ENCODE data around the gene HLF. TPM values are rescaled to one million over a fixed set of nuclear protein-coding genes. Genes with fewer than 3 reads are reported as not detected.

The HLF gene
- total and polyA plus RNA-seq, 2 donors (not counting 1 experiment from before 2014, with no cell fraction given), result 0.10 TPM; not detected in 1

DNA sequence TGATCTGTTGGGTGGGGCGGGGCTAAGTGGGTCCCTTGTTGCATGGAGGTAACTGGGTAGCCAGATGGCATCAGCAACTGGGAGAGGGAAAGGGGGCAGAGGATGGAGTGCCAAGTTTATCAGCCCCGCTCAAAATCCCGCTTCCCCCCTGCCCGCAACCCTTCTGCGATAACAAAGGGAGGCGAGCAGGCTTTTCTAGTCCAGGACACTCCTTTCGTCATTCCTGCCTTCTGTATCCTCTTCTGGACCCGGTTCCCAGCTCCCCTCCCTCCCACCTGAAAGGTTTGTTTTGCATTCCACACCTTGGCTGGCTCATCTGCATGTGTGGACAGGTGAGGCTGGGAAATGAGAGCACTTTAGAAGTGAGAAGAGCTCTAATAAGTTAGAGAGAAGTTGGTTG, 53.3 kb downstream of the HLF start:
- no peak overlapping the region for H3K4me3 Mint-ChIP-seq
- peaks cover 21% of the 10 kb centered on the region for H3K27me3 Mint-ChIP-seq
- WGBS (ENCODE audit: insufficient coverage), result 100% methylated on average over 3 of the region's 8 CpGs
- CTCF ChIA-PET, result no interaction called here
- H3K4me3 ChIP-seq (ENCODE audit: control extremely low read depth in 1 of 5, extremely low read depth in 1 of 5, insufficient read depth in 1 of 5, low read depth in 2 of 5, low read length in 4 of 5), result no peak overlapping the region
- no peak overlapping the region for H3K27ac Mint-ChIP-seq
- H3K79me2 ChIP-seq (ENCODE audit: control insufficient read depth, insufficient read depth, low read length), result no peaks in the 10 kb centered on the region
- no peak overlapping the region for H3K27ac ChIP-seq (ENCODE audit: low read length in 2 of 2)
- no peaks in the 10 kb centered on the region for H3K9me3 ChIP-seq (ENCODE audit: control extremely low read depth in 1 of 3, control insufficient read depth in 2 of 3, insufficient read depth in 1 of 3, low read length in 2 of 3)
- H3K9ac ChIP-seq (ENCODE audit: low read length), result no peak overlapping the region
- DNase-seq (no peak), ATAC-seq (ENCODE audit: low read depth) (no peak)
- intact Hi-C loops (cut with micrococcal nuclease), result no loop called here
- no peaks in the 10 kb centered on the region for H3K4me1 Mint-ChIP-seq
- no peaks in the 10 kb centered on the region for H3K36me3 ChIP-seq (replicated peaks in 1 of 2; ENCODE audit: control extremely low read depth in 1 of 2, control insufficient read depth in 1 of 2, extremely low read depth in 1 of 2, insufficient read depth in 2 of 2, low read length in 1 of 2)
- H3K27me3 ChIP-seq (replicated peaks in 1 of 4; ENCODE audit: control extremely low read depth in 1 of 4, control insufficient read depth in 3 of 4, insufficient read depth in 4 of 4, low read length in 3 of 4), result no peaks in the 10 kb centered on the region
- H3K9me3 Mint-ChIP-seq (ENCODE audit: insufficient read depth), result no peaks in the 10 kb centered on the region
- POLR2A ChIA-PET, result no interaction called here
- TF ChIP-seq EZH2 (IDR thresholded peaks at IDR 0.05; ENCODE audit: borderline replicate concordance, insufficient read depth, low read depth, low read length, poor library complexity, severe bottlenecking), result no peak
- TF ChIP-seq, protein P1, sequence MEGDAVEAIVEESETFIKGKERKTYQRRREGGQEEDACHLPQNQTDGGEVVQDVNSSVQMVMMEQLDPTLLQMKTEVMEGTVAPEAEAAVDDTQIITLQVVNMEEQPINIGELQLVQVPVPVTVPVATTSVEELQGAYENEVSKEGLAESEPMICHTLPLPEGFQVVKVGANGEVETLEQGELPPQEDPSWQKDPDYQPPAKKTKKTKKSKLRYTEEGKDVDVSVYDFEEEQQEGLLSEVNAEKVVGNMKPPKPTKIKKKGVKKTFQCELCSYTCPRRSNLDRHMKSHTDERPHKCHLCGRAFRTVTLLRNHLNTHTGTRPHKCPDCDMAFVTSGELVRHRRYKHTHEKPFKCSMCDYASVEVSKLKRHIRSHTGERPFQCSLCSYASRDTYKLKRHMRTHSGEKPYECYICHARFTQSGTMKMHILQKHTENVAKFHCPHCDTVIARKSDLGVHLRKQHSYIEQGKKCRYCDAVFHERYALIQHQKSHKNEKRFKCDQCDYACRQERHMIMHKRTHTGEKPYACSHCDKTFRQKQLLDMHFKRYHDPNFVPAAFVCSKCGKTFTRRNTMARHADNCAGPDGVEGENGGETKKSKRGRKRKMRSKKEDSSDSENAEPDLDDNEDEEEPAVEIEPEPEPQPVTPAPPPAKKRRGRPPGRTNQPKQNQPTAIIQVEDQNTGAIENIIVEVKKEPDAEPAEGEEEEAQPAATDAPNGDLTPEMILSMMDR (IDR thresholded peaks at IDR 0.05), result no peak
- H3K4me1 ChIP-seq (ENCODE audit: control insufficient read depth in 2 of 2, insufficient read depth in 2 of 2, low read length in 2 of 2), result no peaks in the 10 kb centered on the region
- H4K20me1 ChIP-seq (ENCODE audit: control insufficient read depth, insufficient read depth, low read length, poor library complexity, severe bottlenecking), result no peaks in the 10 kb centered on the region
- H3K4me2 ChIP-seq (replicated peaks; ENCODE audit: low read depth, low read length, poor library complexity, severe bottlenecking), result no peak overlapping the region
- H2AFZ ChIP-seq (ENCODE audit: insufficient read depth, low read depth, low read length, poor library complexity, severe bottlenecking), result no peak overlapping the region

DNA sequence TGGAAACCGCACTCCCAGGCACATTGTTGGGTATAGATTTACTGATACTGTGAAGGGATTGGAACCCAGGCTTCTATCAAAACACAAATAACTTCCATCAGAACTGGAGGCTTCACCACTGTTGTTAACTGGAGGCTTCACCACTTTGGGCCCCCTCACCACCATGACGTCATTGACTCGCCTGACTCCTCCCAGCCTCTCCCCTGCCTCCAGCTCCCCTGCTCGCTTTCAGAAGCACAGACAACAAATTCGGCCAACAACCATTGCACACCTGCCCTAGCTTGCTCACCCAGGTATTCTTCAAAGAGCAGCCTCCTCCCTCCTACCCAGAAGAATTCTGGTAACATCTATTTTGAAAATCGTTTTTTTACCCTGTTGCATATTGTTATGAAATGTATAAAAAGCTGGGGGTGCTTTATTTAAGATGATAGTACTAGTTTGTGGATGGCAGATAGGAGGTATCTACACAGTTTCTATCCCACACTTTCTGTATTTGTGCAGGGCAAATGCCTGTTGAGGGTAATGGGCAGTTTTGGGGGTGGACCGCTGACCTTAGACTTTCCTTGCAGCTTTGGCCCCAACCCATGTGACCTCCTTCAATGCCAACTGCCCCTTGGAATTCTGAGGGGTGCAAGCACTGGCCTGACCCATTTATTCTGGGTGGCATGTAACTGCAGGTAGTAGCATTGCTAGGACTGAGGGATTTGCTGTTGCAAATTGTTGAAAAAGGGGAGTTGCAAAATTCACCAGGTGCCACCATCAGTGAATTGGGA, 54.1 kb downstream of the HLF start:
- TF ChIP-seq EZH2 (IDR thresholded peaks at IDR 0.05; ENCODE audit: borderline replicate concordance, insufficient read depth, low read depth, low read length, poor library complexity, severe bottlenecking), result no peak
- TF ChIP-seq, protein P1 (IDR thresholded peaks at IDR 0.05), result no peak
- CTCF ChIA-PET, result no interaction called here

More for the DNA sequence above, 54.1 kb downstream of the HLF start:
- Histone ChIP-seq H3K9me3 (ENCODE audit: control extremely low read depth in 1 of 3, control insufficient read depth in 2 of 3, insufficient read depth in 1 of 3, low read length in 2 of 3) (no peaks in the 10 kb centered on the region), H3K36me3 (replicated peaks in 1 of 2; ENCODE audit: control extremely low read depth in 1 of 2, control insufficient read depth in 1 of 2, extremely low read depth in 1 of 2, insufficient read depth in 2 of 2, low read length in 1 of 2) (no peaks in the 10 kb centered on the region), H3K4me2 (replicated peaks; ENCODE audit: low read depth, low read length, poor library complexity, severe bottlenecking) (no peak overlapping the region), H3K4me3 (ENCODE audit: control extremely low read depth in 1 of 5, extremely low read depth in 1 of 5, insufficient read depth in 1 of 5, low read depth in 2 of 5, low read length in 4 of 5) (no peak overlapping the region), H3K9ac (ENCODE audit: low read length) (no peak overlapping the region), H3K27ac (ENCODE audit: low read length in 2 of 2) (no peak overlapping the region), H3K27me3 (replicated peaks in 1 of 4; ENCODE audit: control extremely low read depth in 1 of 4, control insufficient read depth in 3 of 4, insufficient read depth in 4 of 4, low read length in 3 of 4) (no peaks in the 10 kb centered on the region), H4K20me1 (ENCODE audit: control insufficient read depth, insufficient read depth, low read length, poor library complexity, severe bottlenecking) (no peaks in the 10 kb centered on the region), H2AFZ (ENCODE audit: insufficient read depth, low read depth, low read length, poor library complexity, severe bottlenecking) (no peak overlapping the region), H3K79me2 (ENCODE audit: control insufficient read depth, insufficient read depth, low read length) (no peaks in the 10 kb centered on the region), H3K4me1 (ENCODE audit: control insufficient read depth in 2 of 2, insufficient read depth in 2 of 2, low read length in 2 of 2) (no peaks in the 10 kb centered on the region)
- Mint-ChIP-seq H3K27ac (no peak overlapping the region), H3K27me3 (peaks cover 18% of the 10 kb centered on the region), H3K4me3 (no peak overlapping the region), H3K4me1 (no peaks in the 10 kb centered on the region), H3K9me3 (ENCODE audit: insufficient read depth) (no peaks in the 10 kb centered on the region)
- ATAC-seq (ENCODE audit: low read depth), result no peak
- intact Hi-C loops (cut with micrococcal nuclease), result no loop called here
- POLR2A ChIA-PET, result no interaction called here
- 92% methylated on average over 5 of the region's 7 CpGs for WGBS (ENCODE audit: insufficient coverage)
- no peak for DNase-seq
